ENCODE measurements around the gene KIN.
"Not testable (repeated sequence)": the region's sequence is repeated elsewhere in the genome, so short reads cannot be mapped to it uniquely, and the experiment has no call there.

Gene KIN

GRCh38 chr10:7813481-7813880 is 25.7 kb upstream of the KIN start:
- no peaks in the 10 kb centered on the region for H3K9me3 ChIP-seq (ENCODE audit: insufficient read depth, low read depth, low read length)
- no peak overlapping the region for H3K4me2 ChIP-seq (ENCODE audit: low read depth, low read length, poor library complexity, severe bottlenecking)
- TF ChIP-seq CTCF (conservative IDR thresholded peaks at IDR 0.05; ENCODE audit: low read length) (peak; percentile 21; the same call in 1 of the 2 replicates), EZH2phosphoT487 (IDR thresholded peaks at IDR 0.05; ENCODE audit: borderline replicate concordance) (no peak)
- H4K20me1 ChIP-seq (ENCODE audit: insufficient read depth, low read length, poor library complexity, severe bottlenecking), result no peaks in the 10 kb centered on the region
- no peaks in the 10 kb centered on the region for H3K9me2 ChIP-seq (replicated peaks; ENCODE audit: low read depth, low read length)
- H3K9ac ChIP-seq (ENCODE audit: low read depth, low read length, poor library complexity, severe bottlenecking), result no peak overlapping the region
- no peak overlapping the region for H2AFZ ChIP-seq (ENCODE audit: low read length)
- H3K27me3 ChIP-seq (ENCODE audit: insufficient read depth, low read length, poor library complexity, severe bottlenecking), result peaks cover 13% of the 10 kb centered on the region
- peaks cover under 1% of the 10 kb centered on the region; the same call in 1 of the 2 replicates for H3K79me2 ChIP-seq (ENCODE audit: insufficient read depth, low read length)
- H3K4me1 ChIP-seq (ENCODE audit: insufficient read depth, low read length, poor library complexity, severe bottlenecking), result no peaks in the 10 kb centered on the region
- H3K36me3 ChIP-seq (ENCODE audit: insufficient read depth, low read length), result no peaks in the 10 kb centered on the region; the same call in 1 of the 2 replicates
- H3K4me3 ChIP-seq (ENCODE audit: low read length, poor library complexity, severe bottlenecking), result no peak overlapping the region
- H3F3A ChIP-seq (ENCODE audit: low read depth), result no peaks in the 10 kb centered on the region

DNA sequence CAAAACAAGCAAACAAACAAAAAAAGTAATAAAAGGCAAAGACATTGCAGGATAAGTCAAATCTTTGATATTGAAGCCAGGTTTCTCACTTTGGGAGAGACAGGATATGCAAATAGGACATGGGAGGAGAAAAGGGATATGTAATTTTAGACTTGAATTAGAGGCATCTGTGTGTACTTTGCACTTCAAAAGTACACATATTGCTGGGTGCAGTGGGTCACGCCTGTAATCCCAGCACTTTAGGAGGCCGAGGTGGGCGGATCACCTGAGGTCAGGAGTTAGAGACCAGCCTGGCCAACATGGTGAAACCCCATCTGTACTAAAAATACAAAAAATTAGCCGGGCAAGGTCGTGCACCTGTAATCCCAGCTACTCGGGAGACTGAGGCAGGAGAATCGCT is 23.9 kb upstream of the KIN start:
- H3K4me2 ChIP-seq (ENCODE audit: low read depth, low read length, poor library complexity, severe bottlenecking); H3K9me3 ChIP-seq (ENCODE audit: insufficient read depth, low read depth, low read length); H4K20me1 ChIP-seq (ENCODE audit: insufficient read depth, low read length, poor library complexity, severe bottlenecking); H3F3A ChIP-seq (ENCODE audit: low read depth); H3K79me2 ChIP-seq (ENCODE audit: insufficient read depth, low read length); H3K27me3 ChIP-seq (ENCODE audit: insufficient read depth, low read length, poor library complexity, severe bottlenecking); H3K4me1 ChIP-seq (ENCODE audit: insufficient read depth, low read length, poor library complexity, severe bottlenecking); H3K9me2 ChIP-seq (replicated peaks; ENCODE audit: low read depth, low read length); H3K4me3 ChIP-seq (ENCODE audit: low read length, poor library complexity, severe bottlenecking); H2AFZ ChIP-seq (ENCODE audit: low read length); H3K9ac ChIP-seq (ENCODE audit: low read depth, low read length, poor library complexity, severe bottlenecking): not testable (repeated sequence)
- H3K36me3 ChIP-seq (ENCODE audit: insufficient read depth, low read length), result peaks cover 15% of the 10 kb centered on the region; the same call in 1 of the 2 replicates

DNA sequence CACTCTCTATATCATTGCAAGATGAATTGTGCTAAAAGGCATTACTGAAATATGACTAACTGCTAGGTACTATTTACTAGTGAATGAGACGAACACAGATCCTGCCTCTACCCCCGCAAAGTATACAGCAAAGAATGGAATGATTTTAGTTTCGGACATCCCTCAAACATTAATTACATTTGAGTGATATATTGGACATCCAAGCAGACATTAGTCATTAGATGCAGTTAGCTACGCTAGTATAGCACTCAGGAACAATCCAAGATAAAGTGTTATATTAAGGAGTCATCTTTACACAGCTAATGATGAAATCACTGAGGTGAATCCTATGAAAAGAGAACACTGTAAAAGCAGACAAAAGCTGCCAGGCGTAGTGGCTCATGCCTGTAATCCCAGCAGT is 23.2 kb upstream of the KIN start:
- Histone ChIP-seq H3K4me2 (ENCODE audit: low read depth, low read length, poor library complexity, severe bottlenecking) (no peak overlapping the region), H3K27me3 (ENCODE audit: insufficient read depth, low read length, poor library complexity, severe bottlenecking) (peaks cover 2% of the 10 kb centered on the region), H3K9me2 (replicated peaks; ENCODE audit: low read depth, low read length) (no peaks in the 10 kb centered on the region), H3K4me3 (ENCODE audit: low read length, poor library complexity, severe bottlenecking) (no peak overlapping the region), H3K79me2 (ENCODE audit: insufficient read depth, low read length) (no peaks in the 10 kb centered on the region), H3K4me1 (ENCODE audit: insufficient read depth, low read length, poor library complexity, severe bottlenecking) (no peaks in the 10 kb centered on the region), H4K20me1 (ENCODE audit: insufficient read depth, low read length, poor library complexity, severe bottlenecking) (no peaks in the 10 kb centered on the region), H3K9ac (ENCODE audit: low read depth, low read length, poor library complexity, severe bottlenecking) (no peak overlapping the region), H2AFZ (ENCODE audit: low read length) (no peak overlapping the region), H3K36me3 (ENCODE audit: insufficient read depth, low read length) (peaks cover 18% of the 10 kb centered on the region; the same call in 1 of the 2 replicates), H3F3A (ENCODE audit: low read depth) (no peaks in the 10 kb centered on the region; the same call in 1 of the 2 replicates), H3K9me3 (ENCODE audit: insufficient read depth, low read depth, low read length) (no peaks in the 10 kb centered on the region)
- no peak for TF ChIP-seq EZH2phosphoT487 (IDR thresholded peaks at IDR 0.05; ENCODE audit: borderline replicate concordance)
- no peak for TF ChIP-seq CTCF (conservative IDR thresholded peaks at IDR 0.05; ENCODE audit: low read length)

- Histone ChIP-seq H3K27me3 (ENCODE audit: insufficient read depth, low read length, poor library complexity, severe bottlenecking) (no peaks in the 10 kb centered on the region), H3K9me2 (replicated peaks; ENCODE audit: low read depth, low read length) (no peaks in the 10 kb centered on the region), H3K4me3 (ENCODE audit: low read length, poor library complexity, severe bottlenecking) (no peak overlapping the region), H2AFZ (ENCODE audit: low read length) (no peak overlapping the region), H4K20me1 (ENCODE audit: insufficient read depth, low read length, poor library complexity, severe bottlenecking) (no peaks in the 10 kb centered on the region), H3K9me3 (ENCODE audit: insufficient read depth, low read depth, low read length) (no peaks in the 10 kb centered on the region), H3K4me1 (ENCODE audit: insufficient read depth, low read length, poor library complexity, severe bottlenecking) (no peaks in the 10 kb centered on the region), H3K9ac (ENCODE audit: low read depth, low read length, poor library complexity, severe bottlenecking) (no peak overlapping the region), H3K36me3 (ENCODE audit: insufficient read depth, low read length) (peaks cover 22% of the 10 kb centered on the region; the same call in 1 of the 2 replicates), H3K79me2 (ENCODE audit: insufficient read depth, low read length) (no peaks in the 10 kb centered on the region), H3F3A (ENCODE audit: low read depth) (no peaks in the 10 kb centered on the region; the same call in 1 of the 2 replicates), H3K4me2 (ENCODE audit: low read depth, low read length, poor library complexity, severe bottlenecking) (no peak overlapping the region)
- no peak for TF ChIP-seq EZH2phosphoT487 (IDR thresholded peaks at IDR 0.05; ENCODE audit: borderline replicate concordance)
Observed at GRCh38 chr10:7810443-7810842, 22.6 kb upstream of the KIN start.

Data from Loucy (cell line).